DMS 273 (cell line): Measurements from ENCODE around the gene UPK1A.

Source experiments
- DNase-seq: peaks from one replicate; lab custom pipeline; 2025; ENCODE audit not compliant: unreplicated experiment; lab: John Stamatoyannopoulos, UW

The UPK1A gene

GRCh38 chr19:35666251-35666913 is at the start of gene UPK1A:
TSS of gene UPK1A (plus strand) at chr19:35666517. CDS start at chr19:35666813, 296 bp downstream.
- no peak for DNase-seq

- DNase-seq: peak; percentile 36
Observed at GRCh38 chr19:35618857-35619256, 47.5 kb upstream of the UPK1A start.

- no peak for DNase-seq
Observed at GRCh38 chr19:35619290-35619923, 46.9 kb upstream of the UPK1A start.

GRCh38 chr19:35620001-35620400 is 46.3 kb upstream of the UPK1A start:
- DNase-seq: no peak

- no peak for DNase-seq
Observed at GRCh38 chr19:35621708-35622107, 44.6 kb upstream of the UPK1A start.

GRCh38 chr19:35622750-35623149 is 43.6 kb upstream of the UPK1A start:
- no peak for DNase-seq

- DNase-seq: no peak
Observed at GRCh38 chr19:35623327-35624010, 42.8 kb upstream of the UPK1A start.

GRCh38 chr19:35628264-35628564 is 38.1 kb upstream of the UPK1A start:
- no peak for DNase-seq

- DNase-seq: peak; percentile 99
Observed at GRCh38 chr19:35628565-35629331, 37.6 kb upstream of the UPK1A start, which contains the start of gene RBM42. TSS of gene RBM42 (plus strand) at chr19:35629036. CDS start at chr19:35629154, 118 bp downstream.

GRCh38 chr19:35629332-35629633 is 37.0 kb upstream of the UPK1A start:
- DNase-seq: no peak

- DNase-seq: no peak
Observed at GRCh38 chr19:35633727-35634440, 32.4 kb upstream of the UPK1A start.

- DNase-seq: no peak
Observed at GRCh38 chr19:35636651-35637050, 29.7 kb upstream of the UPK1A start.

GRCh38 chr19:35637165-35637564 is 29.2 kb upstream of the UPK1A start:
- DNase-seq: no peak

- DNase-seq: no peak
Observed at GRCh38 chr19:35639321-35639639, 27.0 kb upstream of the UPK1A start.

- DNase-seq: no peak
Observed at GRCh38 chr19:35639863-35640262, 26.5 kb upstream of the UPK1A start.

- DNase-seq: no peak
Observed at GRCh38 chr19:35641515-35642151, 24.7 kb upstream of the UPK1A start, which contains the start of gene ETV2. TSS of gene ETV2 (plus strand) at chr19:35641745. CDS start at chr19:35642461, 716 bp downstream.

GRCh38 chr19:35642312-35642711 is 24.0 kb upstream of the UPK1A start:
- DNase-seq: no peak

GRCh38 chr19:35642798-35643254 is 23.5 kb upstream of the UPK1A start:
- no peak for DNase-seq

- peak; percentile 92 for DNase-seq
Observed at GRCh38 chr19:35643255-35644205, 22.8 kb upstream of the UPK1A start.
